ENCODE data around the gene HDAC2.

Gene HDAC2

GRCh38 chr6:114010540-114010939 is 39.6 kb upstream of the HDAC2 start:
- no peak overlapping the region for H3K9ac ChIP-seq (ENCODE audit: low read length)
- no peaks in the 10 kb centered on the region for H4K20me1 ChIP-seq (ENCODE audit: insufficient read depth, low read length)
- H3K27ac ChIP-seq (ENCODE audit: low read length): no peak overlapping the region
- no peaks in the 10 kb centered on the region for H3K79me2 ChIP-seq (ENCODE audit: low read length)
- no peaks in the 10 kb centered on the region for H3K4me1 ChIP-seq (ENCODE audit: low read length)
- TF ChIP-seq, protein P1, sequence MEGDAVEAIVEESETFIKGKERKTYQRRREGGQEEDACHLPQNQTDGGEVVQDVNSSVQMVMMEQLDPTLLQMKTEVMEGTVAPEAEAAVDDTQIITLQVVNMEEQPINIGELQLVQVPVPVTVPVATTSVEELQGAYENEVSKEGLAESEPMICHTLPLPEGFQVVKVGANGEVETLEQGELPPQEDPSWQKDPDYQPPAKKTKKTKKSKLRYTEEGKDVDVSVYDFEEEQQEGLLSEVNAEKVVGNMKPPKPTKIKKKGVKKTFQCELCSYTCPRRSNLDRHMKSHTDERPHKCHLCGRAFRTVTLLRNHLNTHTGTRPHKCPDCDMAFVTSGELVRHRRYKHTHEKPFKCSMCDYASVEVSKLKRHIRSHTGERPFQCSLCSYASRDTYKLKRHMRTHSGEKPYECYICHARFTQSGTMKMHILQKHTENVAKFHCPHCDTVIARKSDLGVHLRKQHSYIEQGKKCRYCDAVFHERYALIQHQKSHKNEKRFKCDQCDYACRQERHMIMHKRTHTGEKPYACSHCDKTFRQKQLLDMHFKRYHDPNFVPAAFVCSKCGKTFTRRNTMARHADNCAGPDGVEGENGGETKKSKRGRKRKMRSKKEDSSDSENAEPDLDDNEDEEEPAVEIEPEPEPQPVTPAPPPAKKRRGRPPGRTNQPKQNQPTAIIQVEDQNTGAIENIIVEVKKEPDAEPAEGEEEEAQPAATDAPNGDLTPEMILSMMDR (IDR thresholded peaks at IDR 0.05; ENCODE audit: low read depth, low read length): no peak
- TF ChIP-seq EZH2phosphoT487 (IDR thresholded peaks at IDR 0.05; ENCODE audit: low read depth): no peak
- no peak overlapping the region for H3K4me3 ChIP-seq (ENCODE audit: low read length)
- H3K9me3 ChIP-seq (ENCODE audit: insufficient read depth, low read length): no peaks in the 10 kb centered on the region
- no peak overlapping the region for H2AFZ ChIP-seq (ENCODE audit: low read depth, low read length)
- H3K36me3 ChIP-seq (replicated peaks; ENCODE audit: low read depth, low read length): no peaks in the 10 kb centered on the region
- H3K4me2 ChIP-seq (ENCODE audit: low read length): no peak overlapping the region
- no peaks in the 10 kb centered on the region for H3K27me3 ChIP-seq (ENCODE audit: low read depth, low read length)

DNA sequence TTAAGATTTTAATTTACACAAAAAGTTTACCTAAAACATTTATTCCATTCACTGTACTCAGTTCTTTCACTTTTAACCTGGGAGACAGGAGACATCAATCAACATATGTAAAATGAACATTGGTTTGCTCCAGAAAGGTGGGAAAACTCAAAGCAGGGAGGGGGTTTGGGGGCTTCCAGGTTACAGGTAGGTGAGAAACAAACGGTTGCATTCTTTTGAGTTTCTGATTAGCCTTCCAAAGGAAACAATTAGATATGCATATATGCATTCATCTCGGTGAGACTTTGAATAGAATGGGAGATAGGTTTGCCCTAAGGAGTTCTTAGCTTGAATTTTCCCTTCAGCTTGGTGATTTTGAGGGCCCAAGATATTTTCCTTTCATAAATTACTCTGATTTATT is 38.2 kb upstream of the HDAC2 start:
- Histone ChIP-seq H3K9me3 (ENCODE audit: insufficient read depth, low read length) (no peaks in the 10 kb centered on the region), H3K36me3 (replicated peaks; ENCODE audit: low read depth, low read length) (no peaks in the 10 kb centered on the region), H3K4me3 (ENCODE audit: low read length) (no peak overlapping the region), H3K9ac (ENCODE audit: low read length) (no peak overlapping the region), H3K79me2 (ENCODE audit: low read length) (no peaks in the 10 kb centered on the region), H3K27me3 (ENCODE audit: low read depth, low read length) (no peaks in the 10 kb centered on the region), H3K27ac (ENCODE audit: low read length) (no peak overlapping the region), H3K4me1 (ENCODE audit: low read length) (no peaks in the 10 kb centered on the region), H2AFZ (ENCODE audit: low read depth, low read length) (no peak overlapping the region), H3K4me2 (ENCODE audit: low read length) (no peak overlapping the region), H4K20me1 (ENCODE audit: insufficient read depth, low read length) (no peaks in the 10 kb centered on the region)
- TF ChIP-seq, protein P1 (IDR thresholded peaks at IDR 0.05; ENCODE audit: low read depth, low read length): no peak
- no peak for TF ChIP-seq EZH2phosphoT487 (IDR thresholded peaks at IDR 0.05; ENCODE audit: low read depth)

GRCh38 chr6:114008331-114008730 is 37.4 kb upstream of the HDAC2 start:
- no peak overlapping the region for H3K4me2 ChIP-seq (ENCODE audit: low read length)
- H3K27ac ChIP-seq (ENCODE audit: low read length): no peak overlapping the region
- no peaks in the 10 kb centered on the region for H3K79me2 ChIP-seq (ENCODE audit: low read length)
- H3K4me3 ChIP-seq (ENCODE audit: low read length): no peak overlapping the region
- H3K36me3 ChIP-seq (replicated peaks; ENCODE audit: low read depth, low read length): no peaks in the 10 kb centered on the region
- H3K9me3 ChIP-seq (ENCODE audit: insufficient read depth, low read length): no peaks in the 10 kb centered on the region
- no peak overlapping the region for H3K9ac ChIP-seq (ENCODE audit: low read length)
- H3K4me1 ChIP-seq (ENCODE audit: low read length): no peaks in the 10 kb centered on the region
- H3K27me3 ChIP-seq (ENCODE audit: low read depth, low read length): no peaks in the 10 kb centered on the region
- no peaks in the 10 kb centered on the region for H4K20me1 ChIP-seq (ENCODE audit: insufficient read depth, low read length)
- H2AFZ ChIP-seq (ENCODE audit: low read depth, low read length): no peak overlapping the region
- TF ChIP-seq EZH2phosphoT487 (IDR thresholded peaks at IDR 0.05; ENCODE audit: low read depth): no peak
- TF ChIP-seq, protein P1 (IDR thresholded peaks at IDR 0.05; ENCODE audit: low read depth, low read length): no peak

DNA sequence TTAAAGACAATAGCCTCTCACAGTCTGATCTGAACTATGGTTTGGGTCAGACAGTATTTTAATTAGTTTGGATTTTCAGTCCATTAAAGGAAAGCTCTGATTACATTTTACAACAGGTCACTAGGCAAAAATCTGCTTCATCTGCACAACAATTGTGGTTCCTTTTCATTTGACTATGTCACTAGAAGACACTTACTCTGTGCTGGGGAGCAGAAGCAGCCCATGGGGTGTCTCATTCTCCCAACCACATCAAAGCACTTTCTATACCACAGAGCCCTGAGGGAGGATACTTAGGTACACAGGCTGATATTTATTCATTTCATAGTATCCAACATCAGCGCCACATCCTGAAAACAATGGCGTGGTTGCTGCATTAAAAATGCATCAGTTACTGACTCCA is 36.6 kb upstream of the HDAC2 start:
- Histone ChIP-seq H3K4me1 (ENCODE audit: low read length) (no peaks in the 10 kb centered on the region), H3K9me3 (ENCODE audit: insufficient read depth, low read length) (no peaks in the 10 kb centered on the region), H4K20me1 (ENCODE audit: insufficient read depth, low read length) (no peaks in the 10 kb centered on the region), H3K79me2 (ENCODE audit: low read length) (no peaks in the 10 kb centered on the region), H3K36me3 (replicated peaks; ENCODE audit: low read depth, low read length) (no peaks in the 10 kb centered on the region), H3K4me2 (ENCODE audit: low read length) (no peak overlapping the region), H3K27me3 (ENCODE audit: low read depth, low read length) (no peaks in the 10 kb centered on the region), H3K4me3 (ENCODE audit: low read length) (no peak overlapping the region), H3K9ac (ENCODE audit: low read length) (no peak overlapping the region), H2AFZ (ENCODE audit: low read depth, low read length) (no peak overlapping the region), H3K27ac (ENCODE audit: low read length) (no peak overlapping the region)
- TF ChIP-seq EZH2phosphoT487 (IDR thresholded peaks at IDR 0.05; ENCODE audit: low read depth): no peak
- TF ChIP-seq, protein P1 (IDR thresholded peaks at IDR 0.05; ENCODE audit: low read depth, low read length): no peak

Data from OCI-LY3 (cell line).